ENCODE data around the gene MARK4. TPM values are rescaled to one million over a fixed set of nuclear protein-coding genes. Genes with fewer than 3 reads are reported as not detected.

The MARK4 gene
- 10 to 100 TPM; 18.2 to 24.1 TPM for total RNA-seq

DNA sequence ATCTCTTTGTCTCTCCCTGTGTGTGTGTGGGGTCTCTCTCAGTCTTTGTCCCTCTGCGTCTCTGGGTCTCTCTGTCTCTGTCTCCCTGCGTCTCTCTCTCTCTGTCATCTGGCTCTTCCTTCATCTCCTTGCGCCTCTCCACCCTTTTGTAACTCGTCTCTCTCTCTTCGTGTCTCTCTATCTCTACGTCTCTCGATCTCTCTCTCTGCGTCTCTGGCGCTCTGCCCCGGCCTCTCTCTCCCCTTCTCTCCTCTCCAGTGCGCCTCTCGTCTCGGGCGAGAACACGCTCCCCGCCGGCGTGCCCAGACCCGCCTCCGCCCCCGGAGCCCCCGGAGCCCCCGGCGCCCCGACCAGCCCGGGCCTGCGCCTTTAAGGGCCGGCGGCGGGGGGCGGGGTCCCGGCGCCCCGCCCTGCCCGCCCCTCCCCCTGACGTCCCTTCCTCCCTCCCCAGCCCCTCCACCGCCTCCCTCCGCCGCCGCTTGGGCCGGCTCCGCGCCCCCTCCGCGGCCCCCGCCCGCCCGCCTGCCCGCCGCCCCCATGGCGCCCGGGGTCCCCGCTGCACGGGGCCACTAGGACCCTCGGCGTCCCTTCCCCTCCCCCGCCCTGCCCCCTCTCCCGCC is at the start of gene MARK4:
Gene MARK4, plus strand, starts transcription at position 440 of the 620 bp plus-strand sequence. CDS start 318 bp downstream, outside the sequence.
- peak within 1 kb of the TSS; percentile 97 to 98 for H3K4me3 ChIP-seq
- TF ChIP-seq, protein P1, sequence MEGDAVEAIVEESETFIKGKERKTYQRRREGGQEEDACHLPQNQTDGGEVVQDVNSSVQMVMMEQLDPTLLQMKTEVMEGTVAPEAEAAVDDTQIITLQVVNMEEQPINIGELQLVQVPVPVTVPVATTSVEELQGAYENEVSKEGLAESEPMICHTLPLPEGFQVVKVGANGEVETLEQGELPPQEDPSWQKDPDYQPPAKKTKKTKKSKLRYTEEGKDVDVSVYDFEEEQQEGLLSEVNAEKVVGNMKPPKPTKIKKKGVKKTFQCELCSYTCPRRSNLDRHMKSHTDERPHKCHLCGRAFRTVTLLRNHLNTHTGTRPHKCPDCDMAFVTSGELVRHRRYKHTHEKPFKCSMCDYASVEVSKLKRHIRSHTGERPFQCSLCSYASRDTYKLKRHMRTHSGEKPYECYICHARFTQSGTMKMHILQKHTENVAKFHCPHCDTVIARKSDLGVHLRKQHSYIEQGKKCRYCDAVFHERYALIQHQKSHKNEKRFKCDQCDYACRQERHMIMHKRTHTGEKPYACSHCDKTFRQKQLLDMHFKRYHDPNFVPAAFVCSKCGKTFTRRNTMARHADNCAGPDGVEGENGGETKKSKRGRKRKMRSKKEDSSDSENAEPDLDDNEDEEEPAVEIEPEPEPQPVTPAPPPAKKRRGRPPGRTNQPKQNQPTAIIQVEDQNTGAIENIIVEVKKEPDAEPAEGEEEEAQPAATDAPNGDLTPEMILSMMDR (IDR thresholded peaks at IDR 0.05): no peak
- H3K9me3 ChIP-seq: no peaks in the 10 kb centered on the region
- no peaks in the 10 kb centered on the region for H3K36me3 ChIP-seq
- peak within 1 kb of the TSS; percentile 77 to 86 for H3K27ac ChIP-seq
- DNase-seq (ENCODE audit: low spot score): no peak
- peaks cover 0 to 46% of the 10 kb centered on the region in 2 donors for H3K4me1 ChIP-seq
- no peaks in the 10 kb centered on the region for H3K27me3 ChIP-seq

DNA sequence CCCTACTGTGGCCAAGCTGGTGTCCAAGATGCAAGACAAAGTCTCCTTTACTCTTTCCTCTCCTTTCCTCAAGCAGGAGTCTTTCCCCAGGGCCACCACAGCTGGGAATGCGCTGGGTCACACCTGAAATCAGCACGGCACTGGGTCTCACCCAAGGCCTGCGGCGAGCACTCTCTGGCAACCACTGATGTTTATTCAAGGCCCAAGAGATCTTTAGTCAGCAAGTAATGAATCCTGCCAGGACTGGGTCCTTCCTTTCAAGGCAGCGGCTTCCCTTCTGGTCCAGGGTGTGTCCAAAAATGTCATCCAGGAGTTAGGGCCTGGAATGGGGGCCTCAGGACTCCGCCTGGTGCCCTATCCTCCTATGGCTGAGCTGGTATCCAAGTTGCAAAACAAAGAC is 48.4 kb upstream of the MARK4 start:
- Histone ChIP-seq H3K27ac (no peak overlapping the region), H3K27me3 (no peaks in the 10 kb centered on the region), H3K4me1 (no peaks in the 10 kb centered on the region), H3K9me3 (no peaks in the 10 kb centered on the region), H3K4me3 (no peak overlapping the region), H3K36me3 (no peaks in the 10 kb centered on the region)
- TF ChIP-seq, protein P1 (IDR thresholded peaks at IDR 0.05): no peak
- no peak for DNase-seq (ENCODE audit: low spot score)

DNA sequence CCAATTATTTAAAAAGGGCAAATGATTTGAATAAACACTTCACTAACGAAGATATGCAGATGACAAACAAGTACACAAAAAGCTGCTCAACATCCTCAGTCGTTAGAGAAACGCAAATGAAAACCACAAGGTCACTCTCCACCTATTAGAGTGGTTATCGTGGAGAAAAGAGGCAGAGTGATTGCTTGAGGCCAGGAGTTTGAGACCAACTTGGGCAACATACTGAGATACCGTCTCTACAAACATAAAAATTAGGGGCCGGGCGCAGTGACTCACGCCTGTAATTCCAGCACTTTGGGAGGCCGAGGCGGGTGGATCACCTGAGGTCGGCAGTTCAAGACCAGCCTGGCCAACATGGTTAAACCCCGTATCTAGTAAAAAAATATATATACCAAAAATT is 45.3 kb upstream of the MARK4 start:
- DNase-seq (ENCODE audit: low spot score): no peak
- no peaks in the 10 kb centered on the region for H3K4me1 ChIP-seq
- no peak overlapping the region for H3K4me3 ChIP-seq
- TF ChIP-seq, protein P1 (IDR thresholded peaks at IDR 0.05): no peak
- H3K27me3 ChIP-seq: no peaks in the 10 kb centered on the region
- H3K9me3 ChIP-seq: no peaks in the 10 kb centered on the region
- H3K27ac ChIP-seq: no peak overlapping the region
- H3K36me3 ChIP-seq: no peaks in the 10 kb centered on the region

DNA sequence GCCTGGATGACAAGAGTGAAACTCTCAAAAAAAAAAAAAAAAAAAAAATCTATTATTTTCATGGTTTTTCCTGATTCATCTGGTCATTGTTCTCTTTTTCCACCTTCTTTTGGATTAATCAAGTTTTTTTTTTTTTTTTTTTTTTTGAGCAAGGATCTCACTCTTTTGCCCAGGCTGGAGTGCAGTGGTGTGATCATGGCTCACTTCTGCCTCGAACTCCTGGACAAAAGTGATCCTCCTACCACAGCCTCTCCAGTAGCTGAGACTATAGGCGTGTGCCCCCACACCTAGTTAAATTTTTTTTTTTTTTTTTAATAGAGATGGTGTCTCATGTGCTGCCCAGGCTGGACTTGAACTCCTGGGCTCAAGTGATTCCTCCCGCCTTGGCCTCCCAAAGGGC is 44.7 kb upstream of the MARK4 start:
- DNase-seq (ENCODE audit: low spot score): no peak
- Histone ChIP-seq H3K9me3 (no peaks in the 10 kb centered on the region), H3K4me1 (no peaks in the 10 kb centered on the region), H3K36me3 (no peaks in the 10 kb centered on the region), H3K27ac (no peak overlapping the region), H3K27me3 (no peaks in the 10 kb centered on the region), H3K4me3 (no peak overlapping the region)
- TF ChIP-seq, protein P1 (IDR thresholded peaks at IDR 0.05): no peak

DNA sequence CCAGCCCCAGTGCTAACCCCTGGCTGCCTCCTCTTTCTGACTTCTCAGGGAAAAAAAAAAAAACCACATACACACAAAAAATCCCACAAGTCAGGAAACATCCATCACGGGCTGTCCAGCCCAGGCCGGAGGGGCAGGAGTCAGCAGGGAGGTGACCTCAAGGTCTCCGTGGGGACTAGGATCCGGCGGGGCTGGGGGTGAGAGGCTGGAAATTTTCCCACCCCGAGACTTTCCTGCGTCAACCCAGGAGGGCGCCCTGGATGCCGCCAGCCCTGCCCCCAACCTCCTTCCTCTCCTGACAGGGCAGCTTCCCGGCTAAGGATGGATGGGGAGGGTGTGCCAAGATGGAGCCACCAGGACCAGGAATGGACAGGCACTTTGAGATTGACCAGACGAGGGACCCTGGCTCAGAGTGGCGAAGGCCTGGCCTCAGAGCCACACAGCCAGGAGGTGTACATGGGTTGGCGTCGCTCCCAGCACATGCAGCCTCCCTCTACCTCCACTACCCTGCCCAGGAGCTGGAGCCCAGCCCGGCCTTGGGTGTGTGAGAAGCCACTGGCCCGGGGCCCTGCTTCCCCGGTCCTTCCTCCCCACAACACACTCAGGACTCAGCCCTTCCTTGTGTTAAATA is 39.2 kb upstream of the MARK4 start:
- H3K27me3 ChIP-seq: peaks cover 4 to 7% of the 10 kb centered on the region in 2 donors
- peak overlapping the region; percentile 5 to 36 for H3K27ac ChIP-seq
- no peaks in the 10 kb centered on the region for H3K9me3 ChIP-seq
- peaks cover 0 to 15% of the 10 kb centered on the region in 2 donors for H3K4me1 ChIP-seq
- TF ChIP-seq, protein P1 (IDR thresholded peaks at IDR 0.05): no peak
- no peak overlapping the region for H3K4me3 ChIP-seq
- peak; percentile 58 for DNase-seq (ENCODE audit: low spot score)
- no peaks in the 10 kb centered on the region for H3K36me3 ChIP-seq

Measured in right atrium auricular region (tissue), 2 donors.